GM10248 (cell line): ENCODE results near the gene EEF1AKMT3.
A peak's percentile ranks its signal among the peaks of the same experiment; 100 is the strongest.

Source experiments
- CTCF ChIA-PET: fragments of 300-600 bp; sonication (Branson Sonifier 250); formaldehyde crosslinking; extraction: SDS; loops from one replicate; lab custom pipeline; 2021; ENCODE audit warnings: antibody characterized with exemption; lab: Yijun Ruan, JAX
- POLR2A ChIA-PET: fragments of 350-650 bp; sonication (Branson Sonifier 250); formaldehyde crosslinking; extraction: SDS; loops from one replicate; lab custom pipeline; 2020; ENCODE audit warnings: antibody characterized with exemption; lab: Yijun Ruan, JAX
- DNase-seq: peaks from one replicate; pipeline ENCODE4 v3.0.0; 2012; ENCODE audit errors: extremely low spot score
- TF ChIP-seq, protein P1 (sequence below): IDR thresholded peaks from 2 replicates; pipeline ENCODE4 v1.5.1; 2012; ENCODE audit warnings: mild to moderate bottlenecking, low read depth; ENCODE audit errors: extremely low read depth, missing control alignments, control extremely low read depth

EEF1AKMT3 gene

GRCh38 chr12:57802607-57803006 lies 30.2 kb downstream of the EEF1AKMT3 start:
- TF ChIP-seq, protein P1, sequence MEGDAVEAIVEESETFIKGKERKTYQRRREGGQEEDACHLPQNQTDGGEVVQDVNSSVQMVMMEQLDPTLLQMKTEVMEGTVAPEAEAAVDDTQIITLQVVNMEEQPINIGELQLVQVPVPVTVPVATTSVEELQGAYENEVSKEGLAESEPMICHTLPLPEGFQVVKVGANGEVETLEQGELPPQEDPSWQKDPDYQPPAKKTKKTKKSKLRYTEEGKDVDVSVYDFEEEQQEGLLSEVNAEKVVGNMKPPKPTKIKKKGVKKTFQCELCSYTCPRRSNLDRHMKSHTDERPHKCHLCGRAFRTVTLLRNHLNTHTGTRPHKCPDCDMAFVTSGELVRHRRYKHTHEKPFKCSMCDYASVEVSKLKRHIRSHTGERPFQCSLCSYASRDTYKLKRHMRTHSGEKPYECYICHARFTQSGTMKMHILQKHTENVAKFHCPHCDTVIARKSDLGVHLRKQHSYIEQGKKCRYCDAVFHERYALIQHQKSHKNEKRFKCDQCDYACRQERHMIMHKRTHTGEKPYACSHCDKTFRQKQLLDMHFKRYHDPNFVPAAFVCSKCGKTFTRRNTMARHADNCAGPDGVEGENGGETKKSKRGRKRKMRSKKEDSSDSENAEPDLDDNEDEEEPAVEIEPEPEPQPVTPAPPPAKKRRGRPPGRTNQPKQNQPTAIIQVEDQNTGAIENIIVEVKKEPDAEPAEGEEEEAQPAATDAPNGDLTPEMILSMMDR, result no peak
- CTCF ChIA-PET, result interaction anchor here (0.8 to 8.1 kb wide), 21 partner anchors 8 to 114 kb away, joined by 3 to 87 read pairs (median 6); partner anchors contain the start of genes AVIL and TSFM
- POLR2A ChIA-PET, result no interaction called here
- DNase-seq, result no peak

DNA sequence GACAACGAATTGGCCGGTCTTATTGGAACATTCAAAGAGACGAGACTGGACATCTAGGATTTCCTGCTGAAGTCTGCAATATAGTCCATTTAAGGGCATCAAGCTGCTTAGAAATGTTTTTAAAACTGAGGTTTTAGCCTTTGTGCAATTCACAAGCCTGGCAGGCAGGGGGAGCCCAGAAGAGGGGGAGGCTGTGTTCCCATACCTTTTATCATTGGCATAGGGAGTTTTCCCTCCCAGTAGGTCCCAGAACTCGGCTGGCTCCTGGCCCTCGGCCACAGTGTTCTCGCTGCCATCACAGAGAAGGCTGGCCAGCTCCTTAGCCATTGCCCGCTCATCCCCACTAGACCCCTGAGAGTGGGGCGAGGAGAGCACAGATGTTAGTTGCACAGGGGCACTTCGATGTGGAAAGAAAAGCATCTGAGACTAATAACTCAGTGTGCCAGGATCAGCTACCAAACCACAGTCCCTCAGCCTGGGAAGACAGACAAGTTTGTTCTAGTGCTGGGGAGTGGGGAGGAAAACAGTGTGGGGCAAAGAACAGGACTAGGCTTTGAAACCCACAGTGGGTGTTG lies 31.0 kb downstream of the EEF1AKMT3 start:
- TF ChIP-seq, protein P1, result peak; percentile 64
- peak; percentile 42 for DNase-seq
- ChIA-PET POLR2A (no interaction called here), CTCF (interaction anchor here (1.2 to 8.1 kb wide), 18 partner anchors 7 to 114 kb away, joined by 3 to 87 read pairs (median 6); partner anchors contain the start of genes AVIL and TSFM)

DNA sequence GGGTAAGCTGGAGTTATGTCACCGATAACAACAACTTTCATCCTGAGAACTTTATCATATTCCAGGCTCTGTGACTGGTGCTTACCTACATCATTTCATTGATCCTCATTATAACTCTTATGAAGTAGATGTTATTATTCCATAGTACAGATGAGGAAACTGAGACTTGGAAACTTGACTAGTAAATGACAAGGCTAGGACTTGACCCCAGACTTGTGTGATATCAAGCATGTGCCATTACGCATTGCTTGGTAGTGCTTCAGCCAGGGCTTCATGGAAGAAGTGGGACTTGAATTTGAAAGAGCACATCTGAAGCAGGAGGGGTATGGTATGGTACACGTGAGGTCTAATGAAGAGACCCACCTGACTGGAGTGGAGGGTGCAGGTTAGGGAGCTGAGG lies 34.3 kb downstream of the EEF1AKMT3 start:
- CTCF ChIA-PET, result interaction anchor here (0.8 to 4.2 kb wide), 6 partner anchors 8 to 99 kb away, joined by 3 to 23 read pairs (median 6); partner anchors contain the start of genes AVIL and TSFM
- TF ChIP-seq, protein P1, result no peak
- no peak for DNase-seq
- POLR2A ChIA-PET, result interaction anchor here (0.6 kb wide), 1 partner anchor 1360 kb away, joined by 4 read pairs; no protein-coding TSS in a partner anchor

DNA sequence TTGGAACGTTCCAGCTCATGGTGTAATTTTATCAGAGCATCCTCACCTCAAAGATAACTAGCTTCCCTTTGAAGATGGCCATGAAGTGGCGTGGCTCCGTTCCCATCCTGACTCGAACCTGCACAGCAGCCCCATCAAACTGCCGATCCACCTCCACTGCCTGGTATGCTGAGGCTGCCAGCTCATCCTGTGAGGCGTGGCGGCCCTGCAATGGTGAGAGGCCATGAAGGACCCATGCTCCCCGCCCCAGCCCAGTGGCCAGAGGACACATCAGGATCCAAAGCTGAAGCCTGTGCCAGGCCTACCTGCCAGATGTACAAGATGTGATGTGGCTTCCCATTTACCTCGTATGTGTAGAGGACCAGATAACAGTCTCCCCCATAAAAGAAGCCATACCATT lies 34.9 kb downstream of the EEF1AKMT3 start:
- POLR2A ChIA-PET, result no interaction called here
- DNase-seq, result no peak
- CTCF ChIA-PET, result interaction anchor here (0.8 to 4.2 kb wide), 7 partner anchors 9 to 98 kb away, joined by 3 to 23 read pairs (median 4); partner anchors contain the start of genes AVIL and TSFM
- TF ChIP-seq, protein P1, result no peak

- ChIA-PET POLR2A (no interaction called here), CTCF (interaction anchor here (1.0 to 4.2 kb wide), 5 partner anchors 9 to 97 kb away, joined by 3 to 23 read pairs (median 7); partner anchors contain the start of gene TSFM)
- no peak for DNase-seq
- TF ChIP-seq, protein P1, result no peak
Observed at GRCh38 chr12:57808351-57808750, 35.9 kb downstream of the EEF1AKMT3 start.

GRCh38 chr12:57809425-57809824 lies 37.0 kb downstream of the EEF1AKMT3 start:
- ChIA-PET POLR2A (no interaction called here), CTCF (interaction anchor here (1.1 to 4.2 kb wide), 3 partner anchors 16 to 96 kb away, joined by 3 to 23 read pairs (median 9); partner anchors contain the start of gene TSFM)
- TF ChIP-seq, protein P1, result no peak
- DNase-seq, result no peak
